Measurements from ENCODE around the gene SORCS2. TPM values are rescaled to one million over a fixed set of nuclear protein-coding genes. Genes with fewer than 3 reads are reported as not detected.

SORCS2 gene
- total and polyA plus RNA-seq, 2 experiments from 2014 or later = 0.92 to 6.9 TPM

- Histone ChIP-seq H3K4me3 (no peak overlapping the region), H3K36me3 (no peaks in the 10 kb centered on the region), H3K9me3 (ENCODE audit: low read depth) (no peaks in the 10 kb centered on the region), H3K27me3 (no peaks in the 10 kb centered on the region), H3K4me1 (ENCODE audit: low read depth) (no peaks in the 10 kb centered on the region), H3K27ac (no peak overlapping the region)
- TF ChIP-seq CTCF (IDR thresholded peaks at IDR 0.05; ENCODE audit: low read depth, low read length) = no peak
- DNase-seq (ENCODE audit: low read depth in 1 of 2, low spot score in 1 of 2) = no peak
Observed at GRCh38 chr4:7672601-7673000, 480.3 kb downstream of the SORCS2 start.

- no peaks in the 10 kb centered on the region for H3K4me1 ChIP-seq (ENCODE audit: low read depth)
- DNase-seq (ENCODE audit: low read depth in 1 of 2, low spot score in 1 of 2) = peak in 1 of 2 donors; percentile 62
- no peaks in the 10 kb centered on the region for H3K27me3 ChIP-seq
- H3K9me3 ChIP-seq (ENCODE audit: low read depth) = no peaks in the 10 kb centered on the region
- no peak overlapping the region for H3K4me3 ChIP-seq
- no peak overlapping the region for H3K27ac ChIP-seq
- no peaks in the 10 kb centered on the region for H3K36me3 ChIP-seq
- TF ChIP-seq CTCF (IDR thresholded peaks at IDR 0.05; ENCODE audit: low read depth, low read length) = no peak
Observed at GRCh38 chr4:7673121-7673520, 480.8 kb downstream of the SORCS2 start.

GRCh38 chr4:7674706-7675105, 482.4 kb downstream of the SORCS2 start:
- Histone ChIP-seq H3K4me3 (no peak overlapping the region), H3K4me1 (ENCODE audit: low read depth) (peaks cover 5% of the 10 kb centered on the region), H3K27ac (no peak overlapping the region), H3K36me3 (no peaks in the 10 kb centered on the region), H3K9me3 (ENCODE audit: low read depth) (no peaks in the 10 kb centered on the region), H3K27me3 (no peaks in the 10 kb centered on the region)
- TF ChIP-seq CTCF (IDR thresholded peaks at IDR 0.05; ENCODE audit: low read depth, low read length) = no peak
- no peak for DNase-seq (ENCODE audit: low read depth in 1 of 2, low spot score in 1 of 2)

GRCh38 chr4:7675136-7675535, 482.8 kb downstream of the SORCS2 start:
- H3K27ac ChIP-seq = no peak overlapping the region
- H3K36me3 ChIP-seq = no peaks in the 10 kb centered on the region
- peaks cover 5% of the 10 kb centered on the region for H3K4me1 ChIP-seq (ENCODE audit: low read depth)
- H3K27me3 ChIP-seq = no peaks in the 10 kb centered on the region
- no peaks in the 10 kb centered on the region for H3K9me3 ChIP-seq (ENCODE audit: low read depth)
- no peak for DNase-seq (ENCODE audit: low read depth in 1 of 2, low spot score in 1 of 2)
- H3K4me3 ChIP-seq = no peak overlapping the region
- TF ChIP-seq CTCF (IDR thresholded peaks at IDR 0.05; ENCODE audit: low read depth, low read length) = no peak

- no peak for TF ChIP-seq CTCF (IDR thresholded peaks at IDR 0.05; ENCODE audit: low read depth, low read length)
- H3K4me3 ChIP-seq = no peak overlapping the region
- no peaks in the 10 kb centered on the region for H3K36me3 ChIP-seq
- H3K9me3 ChIP-seq (ENCODE audit: low read depth) = no peaks in the 10 kb centered on the region
- H3K27me3 ChIP-seq = no peaks in the 10 kb centered on the region
- DNase-seq (ENCODE audit: low read depth in 1 of 2, low spot score in 1 of 2) = no peak
- peaks cover 5% of the 10 kb centered on the region for H3K4me1 ChIP-seq (ENCODE audit: low read depth)
- no peak overlapping the region for H3K27ac ChIP-seq
Observed at GRCh38 chr4:7675612-7676320, 483.4 kb downstream of the SORCS2 start.

All from cardiac muscle cell (in vitro differentiated cells and primary cell).